GM12878 (cell line): ENCODE measurements around the gene FYTTD1. TPM values are rescaled to one million over a fixed set of nuclear protein-coding genes. Genes with fewer than 3 reads are reported as not detected.

Experiments used
- ATAC-seq: fragments of 200-7000 bp; cut with Tn5 transposase; 3 replicates; pipeline ENCODE4 v1.9.1; 2020; ENCODE audit warnings: mild to moderate bottlenecking, moderate library complexity
- BruUV-seq: library from RNA; stranded (reverse); fragments of 400-500 nt; replicated peaks from 2 replicates; lab custom pipeline; 2021; lab: Mats Ljungman, UMichigan
- CTCF ChIA-PET: fragments of 300-600 bp; sonication (Branson Sonifier 250); formaldehyde crosslinking; extraction: SDS; loops from one replicate; lab custom pipeline; 2021; ENCODE audit warnings: inconsistent platforms; lab: Yijun Ruan, JAX
- POLR2A ChIA-PET: fragments of 350-600 bp; formaldehyde crosslinking; extraction: SDS; loops from one replicate; lab custom pipeline; 2021; ENCODE audit warnings: inconsistent platforms; lab: Charles Lee
- RAD21 ChIA-PET: fragments of 300-600 bp; sonication (Branson Sonifier 250); formaldehyde crosslinking; loops from one replicate; lab custom pipeline; 2023; ENCODE audit warnings: antibody characterized with exemption; ENCODE audit not compliant: unreplicated experiment; lab: Charles Lee
- SMC1A ChIA-PET: fragments of 300-600 bp; sonication (Branson Sonifier 250); formaldehyde crosslinking; loops from one replicate; lab custom pipeline; 2023; ENCODE audit not compliant: unreplicated experiment, uncharacterized antibody; lab: Charles Lee
- DNase-seq: peaks from one replicate; pipeline ENCODE4 v3.0.0-alpha.2; 2011; ENCODE audit warnings: low read depth, low spot score
- FAIRE-seq: peaks from 3 replicates; lab custom pipeline; 2011; peaks lifted over from hg19 to GRCh38; lab: Jason Lieb, UNC
- H2AFZ ChIP-seq: 2 replicates; pipeline ENCODE4 v1.6.0; 2011; ENCODE audit warnings: low read depth, low read length, control low read depth; ENCODE audit not compliant: control insufficient read depth
- H3K27ac ChIP-seq: 2 replicates; pipeline ENCODE4 v1.5.1; 2011; ENCODE audit warnings: control low read depth; ENCODE audit not compliant: control insufficient read depth, insufficient read depth
- H3K27me3 ChIP-seq, 2 experiments: replicated peaks in 1 of 2; 2 replicates each; pipeline versions ENCODE4 v1.6.0 to v1.6.1; 2011; ENCODE audit warnings: low read length in 1 of 2; ENCODE audit not compliant: control insufficient read depth in 2 of 2, insufficient read depth in 2 of 2
- H3K36me3 ChIP-seq, 2 experiments: 2 replicates each; pipeline ENCODE4 v1.5.1; 2011; ENCODE audit warnings: low read length in 1 of 2; ENCODE audit not compliant: control insufficient read depth in 2 of 2, insufficient read depth in 2 of 2
- H3K4me1 ChIP-seq: 2 replicates; pipeline ENCODE4 v1.6.1; 2011; ENCODE audit warnings: mild to moderate bottlenecking, low read length, moderate library complexity, mixed read lengths; ENCODE audit not compliant: control insufficient read depth, insufficient read depth
- H3K4me2 ChIP-seq: 2 replicates; pipeline ENCODE4 v1.6.0; 2011; ENCODE audit warnings: control low read depth; ENCODE audit not compliant: control insufficient read depth, insufficient read depth
- H3K4me3 ChIP-seq: fragments of 200-600 bp; sonication (generic); 2 replicates; pipeline ENCODE4 v1.5.1; 2016
- H3K79me2 ChIP-seq: 2 replicates; pipeline ENCODE4 v1.6.0; 2011; ENCODE audit warnings: low read length; ENCODE audit not compliant: control insufficient read depth, insufficient read depth
- H3K9ac ChIP-seq: 2 replicates; pipeline ENCODE4 v1.8.0; 2011; ENCODE audit warnings: low read length, control low read depth, mixed read lengths; ENCODE audit not compliant: control insufficient read depth, insufficient read depth
- H3K9me3 ChIP-seq: replicated peaks from 3 replicates; pipeline ENCODE4 v1.5.1; 2011; ENCODE audit warnings: mild to moderate bottlenecking, low read length; ENCODE audit not compliant: control insufficient read depth, insufficient read depth
- H4K20me1 ChIP-seq: 2 replicates; pipeline ENCODE4 v1.6.0; 2011; ENCODE audit not compliant: control insufficient read depth, insufficient read depth
- ETV6 ChIP-seq, 2 experiments: fragments of 450-650 bp in 1 of 2; IDR thresholded peaks in 1 of 2; conservative IDR thresholded peaks in 1 of 2; 2 replicates each; pipeline ENCODE4 v1.6.1; 2014; ENCODE audit warnings: antibody characterized with exemption in 1 of 2, borderline replicate concordance in 1 of 2, low read depth in 1 of 2, mild to moderate bottlenecking in 1 of 2, moderate library complexity in 1 of 2
- HDAC2 ChIP-seq: fragments of 200-600 bp; sonication (generic); IDR thresholded peaks from 2 replicates; pipeline ENCODE4 v1.6.1; 2017
- IKZF1 ChIP-seq: fragments of 450-650 bp; conservative IDR thresholded peaks from 2 replicates; pipeline ENCODE4 v1.6.1; 2017; ENCODE audit warnings: antibody characterized with exemption, mild to moderate bottlenecking
- MYB ChIP-seq: fragments of 150-350 bp; IDR thresholded peaks from 2 replicates; pipeline ENCODE4 v1.6.1; 2014; ENCODE audit warnings: mild to moderate bottlenecking, low read depth, low read length, borderline replicate concordance
- RELA ChIP-seq: fragments of 450-650 bp; IDR thresholded peaks from 2 replicates; pipeline ENCODE4 v1.8.0; 2014; ENCODE audit warnings: borderline replicate concordance; ENCODE audit not compliant: partially characterized antibody
- RUNX3 ChIP-seq: IDR thresholded peaks from 2 replicates; pipeline ENCODE4 v1.6.1; 2012; ENCODE audit warnings: low read length, inconsistent platforms
- SREBF1 ChIP-seq: IDR thresholded peaks from 2 replicates; pipeline ENCODE4 v1.6.1; 2012; ENCODE audit warnings: mild to moderate bottlenecking, low read length
- TCF7 ChIP-seq: IDR thresholded peaks from 2 replicates; pipeline ENCODE4 v1.6.1; 2014; ENCODE audit warnings: antibody characterized with exemption, borderline replicate concordance
- WRNIP1 ChIP-seq: IDR thresholded peaks from 2 replicates; pipeline ENCODE4 v1.6.1; 2011; ENCODE audit warnings: low read depth, low read length, improper control_type of control experiment, borderline replicate concordance
- WGBS: methylation state at CpG from one replicate; pipeline ENCODE4 v1.1.6; 2016; ENCODE audit warnings: low lambda C conversion rate; ENCODE audit not compliant: insufficient replicate concordance, insufficient coverage; ENCODE audit errors: missing lambda C conversion rate; 5-methylcytosine and 5-hydroxymethylcytosine counted together
- in situ Hi-C: fragments of 300-500 bp; cut with MboI; formaldehyde crosslinking; loops from 9 replicates; pipeline ENCODE4 v1.14.3; 2018; ENCODE audit warnings: mixed read lengths
- intact Hi-C: fragments of 100-400 bp; cut with micrococcal nuclease; formaldehyde crosslinking; loops from one replicate; pipeline ENCODE4 v1.14.2; 2022; ENCODE audit not compliant: unreplicated experiment
- polyA plus RNA-seq, 11 experiments: library from polyadenylated mRNA; depleted of rRNA in 4 of 11; unstranded in 6 of 11; stranded (reverse) in 5 of 11; fragments of >200 nt; fragmentation: Nextera tagmentation in 4 of 11; fragmentation: Illumina TruSeq in 1 of 11; extraction: Ambion mirVana in 4 of 11; extraction: Trizol in 1 of 11; gene quantifications; 1 replicate in 1 of 11; 2 replicates in 10 of 11; pipeline versions ENCODE4 v1.2.1 to v1.2.3, GENCODE V29; 2011 to 2016; ENCODE audit warnings: inconsistent platforms in 2 of 11, missing spikeins in 2 of 11, low read depth in 1 of 11
- total RNA-seq, 4 experiments: library from RNA; depleted of rRNA in 3 of 4; stranded (reverse); fragments of >200 nt in 3 of 4; fragmentation: Illumina TruSeq in 1 of 4; extraction: Trizol in 1 of 4; gene quantifications; 2 replicates each; pipeline versions ENCODE4 v1.2.1 to v1.2.3, GENCODE V29; 2013 to 2021
- TF ChIP-seq, protein P1 (sequence below): IDR thresholded peaks from 2 replicates; pipeline ENCODE4 v1.6.1; 2011; ENCODE audit warnings: mild to moderate bottlenecking, low read depth, low read length, moderate library complexity; ENCODE audit not compliant: insufficient replicate concordance
- TF ChIP-seq, protein P2 (sequence below), 3 experiments: IDR thresholded peaks in 2 of 3; conservative IDR thresholded peaks in 1 of 3; 2 replicates each; pipeline ENCODE4 v1.5.1; 2011; ENCODE audit warnings: low read depth in 3 of 3, low read length in 3 of 3, mild to moderate bottlenecking in 3 of 3, control low read depth in 2 of 3, moderate library complexity in 2 of 3, inconsistent platforms in 1 of 3, mixed read lengths in 1 of 3; ENCODE audit not compliant: control insufficient read depth in 2 of 3, insufficient read depth in 1 of 3; ENCODE audit errors: extremely low read depth in 1 of 3
- TF ChIP-seq, protein P3 (sequence below): fragments of 450-650 bp; formaldehyde crosslinking; IDR thresholded peaks from 2 replicates; pipeline ENCODE4 v1.4.0; 2022; ENCODE audit warnings: mild to moderate bottlenecking, moderate library complexity
- TF ChIP-seq, protein P4 (sequence below): fragments of 450-650 bp; IDR thresholded peaks from 2 replicates; pipeline ENCODE4 v1.6.1; 2016; ENCODE audit warnings: mild to moderate bottlenecking

FYTTD1 gene
- total and polyA plus RNA-seq, 10 of the 15 experiments (the other 5 are each of a cell fraction or from before 2014, with no cell fraction given), result 25.5 to 101 (median 59.4) TPM

DNA sequence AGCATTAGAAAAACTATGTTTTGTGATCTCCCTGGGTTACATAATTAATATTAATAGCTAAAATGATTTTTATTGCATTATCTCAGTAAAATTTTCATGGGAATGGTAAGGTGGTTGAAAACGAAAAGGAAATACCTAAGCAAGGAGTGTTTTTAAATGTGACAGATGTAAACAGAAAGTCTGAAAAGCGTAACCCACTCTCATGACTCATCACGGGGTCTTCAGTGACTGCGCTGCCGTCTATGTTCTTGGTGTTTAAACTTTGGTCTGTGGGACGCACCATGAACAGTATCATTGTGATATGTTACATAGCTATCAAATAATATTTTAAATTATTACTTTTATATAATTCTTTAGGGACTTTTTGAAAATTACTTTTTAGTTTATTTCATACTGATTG lies 61.2 kb downstream of the FYTTD1 start:
- Histone ChIP-seq H3K79me2 (peaks cover 67% of the 10 kb centered on the region), H2AFZ (no peak overlapping the region), H4K20me1 (no peaks in the 10 kb centered on the region), H3K4me2 (no peak overlapping the region), H3K9me3 (no peaks in the 10 kb centered on the region; the same call in 2 of the 3 replicates), H3K4me3 (no peak overlapping the region), H3K9ac (no peak overlapping the region), H3K27ac (no peak overlapping the region), H3K4me1 (peaks cover 10% of the 10 kb centered on the region; the same call in 1 of the 2 replicates), H3K27me3 (no peaks in the 10 kb centered on the region), H3K36me3 (no peaks in the 10 kb centered on the region; a peak in 1 of 4 replicates)
- RAD21 ChIA-PET, result no interaction called here
- FAIRE-seq (no peak), DNase-seq (no peak), ATAC-seq (no peak)
- POLR2A ChIA-PET, result interaction anchor here (0.5 to 2.3 kb wide), 2 partner anchors 9 to 209 kb away, joined by 3 to 7 read pairs; no protein-coding TSS in a partner anchor
- in situ Hi-C loops (no loop called here), intact Hi-C loops (no loop called here)
- CTCF ChIA-PET, result interaction anchor here (0.7 to 2.7 kb wide), 5 partner anchors 8 to 87 kb away, joined by 3 to 11 read pairs (median 5); no protein-coding TSS in a partner anchor
- SMC1A ChIA-PET, result interaction anchor here (0.8 to 1.3 kb wide), 4 partner anchors 9 to 38 kb away, joined by 3 to 5 read pairs (median 3); no protein-coding TSS in a partner anchor
- WGBS, result 80% methylated on average over 6 of the region's 6 CpGs
- BruUV-seq, result no TSS peak
- TF ChIP-seq, protein P1, sequence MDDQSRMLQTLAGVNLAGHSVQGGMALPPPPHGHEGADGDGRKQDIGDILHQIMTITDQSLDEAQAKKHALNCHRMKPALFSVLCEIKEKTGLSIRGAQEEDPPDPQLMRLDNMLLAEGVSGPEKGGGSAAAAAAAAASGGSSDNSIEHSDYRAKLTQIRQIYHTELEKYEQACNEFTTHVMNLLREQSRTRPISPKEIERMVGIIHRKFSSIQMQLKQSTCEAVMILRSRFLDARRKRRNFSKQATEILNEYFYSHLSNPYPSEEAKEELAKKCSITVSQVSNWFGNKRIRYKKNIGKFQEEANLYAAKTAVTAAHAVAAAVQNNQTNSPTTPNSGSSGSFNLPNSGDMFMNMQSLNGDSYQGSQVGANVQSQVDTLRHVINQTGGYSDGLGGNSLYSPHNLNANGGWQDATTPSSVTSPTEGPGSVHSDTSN, result no peak
- TF ChIP-seq HDAC2, result no peak
- TF ChIP-seq, protein P2, sequence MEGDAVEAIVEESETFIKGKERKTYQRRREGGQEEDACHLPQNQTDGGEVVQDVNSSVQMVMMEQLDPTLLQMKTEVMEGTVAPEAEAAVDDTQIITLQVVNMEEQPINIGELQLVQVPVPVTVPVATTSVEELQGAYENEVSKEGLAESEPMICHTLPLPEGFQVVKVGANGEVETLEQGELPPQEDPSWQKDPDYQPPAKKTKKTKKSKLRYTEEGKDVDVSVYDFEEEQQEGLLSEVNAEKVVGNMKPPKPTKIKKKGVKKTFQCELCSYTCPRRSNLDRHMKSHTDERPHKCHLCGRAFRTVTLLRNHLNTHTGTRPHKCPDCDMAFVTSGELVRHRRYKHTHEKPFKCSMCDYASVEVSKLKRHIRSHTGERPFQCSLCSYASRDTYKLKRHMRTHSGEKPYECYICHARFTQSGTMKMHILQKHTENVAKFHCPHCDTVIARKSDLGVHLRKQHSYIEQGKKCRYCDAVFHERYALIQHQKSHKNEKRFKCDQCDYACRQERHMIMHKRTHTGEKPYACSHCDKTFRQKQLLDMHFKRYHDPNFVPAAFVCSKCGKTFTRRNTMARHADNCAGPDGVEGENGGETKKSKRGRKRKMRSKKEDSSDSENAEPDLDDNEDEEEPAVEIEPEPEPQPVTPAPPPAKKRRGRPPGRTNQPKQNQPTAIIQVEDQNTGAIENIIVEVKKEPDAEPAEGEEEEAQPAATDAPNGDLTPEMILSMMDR (IDR thresholded peaks at IDR 0.05 in 2 of 3, conservative IDR thresholded peaks at IDR 0.05 in 1 of 3; ENCODE audit: control insufficient read depth in 2 of 3, extremely low read depth in 1 of 3, insufficient read depth in 1 of 3, low read depth in 3 of 3, low read length in 3 of 3), result no peak
- TF ChIP-seq RELA, result no peak
- no peak for TF ChIP-seq RUNX3
- no peak for TF ChIP-seq ETV6 (conservative IDR thresholded peaks at IDR 0.05 in 1 of 2, IDR thresholded peaks at IDR 0.05 in 1 of 2; ENCODE audit: borderline replicate concordance in 1 of 2, low read depth in 1 of 2)
- no peak for TF ChIP-seq SREBF1
- TF ChIP-seq, protein P3, sequence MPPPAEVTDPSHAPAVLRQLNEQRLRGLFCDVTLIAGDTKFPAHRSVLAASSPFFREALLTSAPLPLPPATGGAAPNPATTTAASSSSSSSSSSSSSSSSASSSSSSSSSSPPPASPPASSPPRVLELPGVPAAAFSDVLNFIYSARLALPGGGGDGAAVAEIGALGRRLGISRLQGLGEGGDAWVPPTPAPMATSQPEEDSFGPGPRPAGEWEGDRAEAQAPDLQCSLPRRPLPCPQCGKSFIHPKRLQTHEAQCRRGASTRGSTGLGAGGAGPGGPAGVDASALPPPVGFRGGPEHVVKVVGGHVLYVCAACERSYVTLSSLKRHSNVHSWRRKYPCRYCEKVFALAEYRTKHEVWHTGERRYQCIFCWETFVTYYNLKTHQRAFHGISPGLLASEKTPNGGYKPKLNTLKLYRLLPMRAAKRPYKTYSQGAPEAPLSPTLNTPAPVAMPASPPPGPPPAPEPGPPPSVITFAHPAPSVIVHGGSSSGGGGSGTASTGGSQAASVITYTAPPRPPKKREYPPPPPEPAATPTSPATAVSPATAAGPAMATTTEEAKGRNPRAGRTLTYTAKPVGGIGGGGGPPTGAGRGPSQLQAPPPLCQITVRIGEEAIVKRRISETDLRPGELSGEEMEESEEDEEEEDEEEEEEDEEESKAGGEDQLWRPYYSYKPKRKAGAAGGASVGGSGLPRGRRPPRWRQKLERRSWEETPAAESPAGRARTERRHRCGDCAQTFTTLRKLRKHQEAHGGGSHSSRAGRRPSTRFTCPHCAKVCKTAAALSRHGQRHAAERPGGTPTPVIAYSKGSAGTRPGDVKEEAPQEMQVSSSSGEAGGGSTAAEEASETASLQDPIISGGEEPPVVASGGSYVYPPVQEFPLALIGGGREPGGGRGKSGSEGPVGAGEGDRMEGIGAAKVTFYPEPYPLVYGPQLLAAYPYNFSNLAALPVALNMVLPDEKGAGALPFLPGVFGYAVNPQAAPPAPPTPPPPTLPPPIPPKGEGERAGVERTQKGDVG, result no peak
- TF ChIP-seq TCF7, result no peak
- no peak for TF ChIP-seq IKZF1
- TF ChIP-seq WRNIP1, result no peak
- TF ChIP-seq, protein P4, sequence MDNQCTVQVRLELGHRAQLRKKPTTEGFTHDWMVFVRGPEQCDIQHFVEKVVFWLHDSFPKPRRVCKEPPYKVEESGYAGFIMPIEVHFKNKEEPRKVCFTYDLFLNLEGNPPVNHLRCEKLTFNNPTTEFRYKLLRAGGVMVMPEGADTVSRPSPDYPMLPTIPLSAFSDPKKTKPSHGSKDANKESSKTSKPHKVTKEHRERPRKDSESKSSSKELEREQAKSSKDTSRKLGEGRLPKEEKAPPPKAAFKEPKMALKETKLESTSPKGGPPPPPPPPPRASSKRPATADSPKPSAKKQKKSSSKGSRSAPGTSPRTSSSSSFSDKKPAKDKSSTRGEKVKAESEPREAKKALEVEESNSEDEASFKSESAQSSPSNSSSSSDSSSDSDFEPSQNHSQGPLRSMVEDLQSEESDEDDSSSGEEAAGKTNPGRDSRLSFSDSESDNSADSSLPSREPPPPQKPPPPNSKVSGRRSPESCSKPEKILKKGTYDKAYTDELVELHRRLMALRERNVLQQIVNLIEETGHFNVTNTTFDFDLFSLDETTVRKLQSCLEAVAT, result no peak
- no peak for TF ChIP-seq MYB
